Measurements from ENCODE around the gene AGAP3.

The AGAP3 gene

GRCh38 chr7:151113344-151114150, 27.3 kb downstream of the AGAP3 start:
- TF ChIP-seq, protein P1, sequence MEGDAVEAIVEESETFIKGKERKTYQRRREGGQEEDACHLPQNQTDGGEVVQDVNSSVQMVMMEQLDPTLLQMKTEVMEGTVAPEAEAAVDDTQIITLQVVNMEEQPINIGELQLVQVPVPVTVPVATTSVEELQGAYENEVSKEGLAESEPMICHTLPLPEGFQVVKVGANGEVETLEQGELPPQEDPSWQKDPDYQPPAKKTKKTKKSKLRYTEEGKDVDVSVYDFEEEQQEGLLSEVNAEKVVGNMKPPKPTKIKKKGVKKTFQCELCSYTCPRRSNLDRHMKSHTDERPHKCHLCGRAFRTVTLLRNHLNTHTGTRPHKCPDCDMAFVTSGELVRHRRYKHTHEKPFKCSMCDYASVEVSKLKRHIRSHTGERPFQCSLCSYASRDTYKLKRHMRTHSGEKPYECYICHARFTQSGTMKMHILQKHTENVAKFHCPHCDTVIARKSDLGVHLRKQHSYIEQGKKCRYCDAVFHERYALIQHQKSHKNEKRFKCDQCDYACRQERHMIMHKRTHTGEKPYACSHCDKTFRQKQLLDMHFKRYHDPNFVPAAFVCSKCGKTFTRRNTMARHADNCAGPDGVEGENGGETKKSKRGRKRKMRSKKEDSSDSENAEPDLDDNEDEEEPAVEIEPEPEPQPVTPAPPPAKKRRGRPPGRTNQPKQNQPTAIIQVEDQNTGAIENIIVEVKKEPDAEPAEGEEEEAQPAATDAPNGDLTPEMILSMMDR (IDR thresholded peaks at IDR 0.05; ENCODE audit: control insufficient read depth, extremely low read depth, insufficient read depth): no peak
- peak; percentile 92 for DNase-seq (ENCODE audit: low read depth)
- H3K4me3 ChIP-seq (ENCODE audit: low read depth, low read length): peak overlapping the region; percentile 36

- DNase-seq (ENCODE audit: low read depth): no peak
- peak overlapping the region; percentile 36 for H3K4me3 ChIP-seq (ENCODE audit: low read depth, low read length)
Measured at GRCh38 chr7:151114151-151115090, 28.1 kb downstream of the AGAP3 start.

DNA sequence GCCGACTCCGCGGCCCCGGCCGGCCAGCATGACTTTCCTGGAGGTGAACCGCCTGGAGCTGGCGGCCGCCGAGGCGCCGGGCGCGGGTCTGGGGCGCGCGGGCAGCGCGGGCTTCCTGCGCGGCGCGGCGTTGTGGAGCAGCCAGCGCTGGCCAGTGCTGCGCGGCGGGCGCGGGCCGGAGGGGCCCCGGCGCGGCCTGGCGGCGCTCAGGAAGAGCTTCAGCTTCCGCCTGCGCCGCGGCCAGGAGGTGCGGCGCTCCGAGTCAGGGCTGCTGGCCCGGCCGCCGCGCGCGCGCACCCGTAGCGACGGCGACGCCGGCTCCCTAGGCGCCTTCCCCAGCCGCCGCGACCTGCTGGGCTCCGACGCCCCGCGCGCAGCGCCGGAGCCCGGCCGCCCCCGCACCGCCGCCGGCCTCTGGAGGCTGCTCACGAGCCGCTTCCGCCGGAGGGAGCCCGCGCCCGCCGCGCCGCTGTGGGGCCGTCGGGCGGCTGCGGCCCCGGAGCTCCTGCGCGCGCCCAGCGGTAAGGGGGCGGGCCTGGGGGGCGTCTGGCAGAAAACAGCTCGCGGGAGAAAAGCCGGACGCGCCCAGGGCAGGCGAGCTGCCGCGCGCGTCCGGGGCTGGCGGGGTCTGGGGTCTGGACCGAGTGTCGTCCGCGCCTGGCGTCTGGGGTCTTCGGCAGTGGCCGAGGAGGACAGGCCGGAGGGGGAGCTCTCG, 29.0 kb downstream of the AGAP3 start:
- DNase-seq (ENCODE audit: low read depth): no peak
- TF ChIP-seq, protein P1 (IDR thresholded peaks at IDR 0.05; ENCODE audit: control insufficient read depth, extremely low read depth, insufficient read depth): 0 out of 2 replicates have a peak, but pooled peaks have one; percentile 10
- H3K4me3 ChIP-seq (ENCODE audit: low read depth, low read length): peak overlapping the region; percentile 48

More at GRCh38 chr7:151114151-151115090, 28.1 kb downstream of the AGAP3 start:
- TF ChIP-seq, protein P1 (IDR thresholded peaks at IDR 0.05; ENCODE audit: control insufficient read depth, extremely low read depth, insufficient read depth): no peak

DNA sequence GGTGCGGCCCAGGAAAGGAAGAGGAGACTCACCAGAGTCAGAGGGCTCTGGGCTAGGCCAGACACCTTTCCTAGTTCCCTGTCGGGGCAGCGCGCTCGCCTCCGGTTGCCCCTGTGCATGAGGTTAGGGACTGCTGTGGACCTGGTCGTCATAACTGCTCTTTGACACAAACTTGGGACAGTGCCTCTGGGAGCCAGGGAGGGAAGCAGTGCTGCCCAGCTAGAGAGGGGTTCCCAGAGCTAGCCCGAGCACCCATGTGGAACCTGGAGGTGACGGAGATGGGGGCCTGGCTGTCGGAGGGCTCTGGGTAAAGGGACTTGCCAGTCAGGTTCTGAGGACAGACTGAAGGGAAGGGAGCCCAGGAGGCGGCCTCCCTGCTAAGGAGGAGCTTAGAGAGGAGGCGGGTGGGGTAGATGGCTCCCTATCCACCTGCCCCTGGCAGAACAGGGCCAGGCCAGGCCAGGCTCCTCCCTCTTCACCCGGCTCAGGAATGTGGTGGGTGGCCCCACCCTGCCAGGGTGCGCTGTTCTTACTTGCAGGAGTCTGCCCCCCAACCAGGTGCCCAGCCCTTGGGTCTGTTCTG, 29.7 kb downstream of the AGAP3 start:
- DNase-seq (ENCODE audit: low read depth): peak; percentile 72

DNA sequence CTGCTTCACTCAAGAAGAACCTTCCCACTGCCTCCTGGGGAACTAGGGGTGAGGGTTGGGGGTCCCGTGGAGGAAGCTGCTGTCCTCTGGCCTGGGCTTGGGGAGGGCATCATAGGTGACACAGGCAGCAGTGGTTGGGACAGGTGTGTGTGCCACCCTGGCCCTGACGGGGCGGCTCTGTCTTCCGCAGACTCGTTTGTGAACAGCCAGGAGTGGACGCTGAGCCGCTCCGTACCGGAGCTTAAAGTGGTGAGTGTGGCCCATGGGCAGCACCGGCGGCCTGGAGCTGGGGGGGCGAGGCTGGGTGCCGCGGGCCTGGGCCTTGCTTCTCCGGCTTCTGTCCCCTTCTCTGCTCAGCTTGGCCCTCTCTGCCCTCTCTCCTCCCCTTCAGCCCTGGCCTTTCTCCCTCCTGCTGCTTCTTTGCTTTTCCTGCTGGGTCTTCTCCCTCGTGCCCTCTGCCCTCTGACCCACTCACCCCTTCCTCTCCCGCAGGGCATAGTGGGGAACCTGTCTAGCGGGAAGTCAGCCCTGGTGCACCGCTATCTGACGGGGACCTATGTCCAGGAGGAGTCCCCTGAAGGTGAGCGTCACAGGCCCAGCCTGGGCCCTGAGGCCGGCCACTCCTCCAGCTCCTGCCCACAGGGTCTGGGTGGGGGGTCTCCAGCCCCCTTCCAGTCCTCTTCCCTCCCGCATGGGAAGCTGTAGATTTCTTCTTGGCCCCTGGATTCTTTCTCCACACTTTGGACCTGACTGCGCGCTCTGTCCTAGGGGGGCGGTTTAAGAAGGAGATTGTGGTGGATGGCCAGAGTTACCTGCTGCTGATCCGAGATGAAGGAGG, 30.5 kb downstream of the AGAP3 start:
- no peak overlapping the region for H3K4me3 ChIP-seq (ENCODE audit: low read depth, low read length)
- TF ChIP-seq, protein P1 (IDR thresholded peaks at IDR 0.05; ENCODE audit: control insufficient read depth, extremely low read depth, insufficient read depth): no peak
- no peak for DNase-seq (ENCODE audit: low read depth)

More for the DNA sequence above, 29.7 kb downstream of the AGAP3 start:
- TF ChIP-seq, protein P1 (IDR thresholded peaks at IDR 0.05; ENCODE audit: control insufficient read depth, extremely low read depth, insufficient read depth): no peak
- peak overlapping the region; percentile 48 for H3K4me3 ChIP-seq (ENCODE audit: low read depth, low read length)

Data from LNCaP clone FGC (cell line).